K562 (cell line): ENCODE measurements around the gene ZMYM2. TPM values are rescaled to one million over a fixed set of nuclear protein-coding genes. Genes with fewer than 3 reads are reported as not detected.

Experiments used
- ARID3A ChIP-seq: IDR thresholded peaks from 2 replicates; pipeline ENCODE4 v1.6.1; 2012; ENCODE audit warnings: low read depth, low read length, improper control_type of control experiment, borderline replicate concordance
- CC2D1A ChIP-seq: fragments of 450-650 bp; IDR thresholded peaks from 2 replicates; pipeline ENCODE4 v1.6.1; 2017; ENCODE audit warnings: mild to moderate bottlenecking
- E4F1 ChIP-seq: fragments of 250-450 bp; sonication (Bioruptor Pico); IDR thresholded peaks from 2 replicates; pipeline ENCODE4 v1.5.0; 2021; ENCODE audit warnings: mild to moderate bottlenecking, borderline replicate concordance
- ELF1 ChIP-seq: fragments of 200-800 bp; sonication (Bioruptor generic); IDR thresholded peaks from 2 replicates; pipeline ENCODE4 v1.6.1; 2016; ENCODE audit warnings: missing genetic modification characterization, missing compliant biosample characterization
- IRF1 ChIP-seq: sonication (generic); formaldehyde crosslinking; IDR thresholded peaks from 2 replicates; pipeline ENCODE4 v1.8.0; 2022; ENCODE audit warnings: missing genetic modification reagents, mild to moderate bottlenecking, borderline replicate concordance
- IRF2 ChIP-seq: sonication (generic); formaldehyde crosslinking; IDR thresholded peaks from 2 replicates; pipeline ENCODE4 v1.8.1; 2022; ENCODE audit warnings: mild to moderate bottlenecking, missing genetic modification reagents
- KLF1 ChIP-seq: fragments of 450-650 bp; IDR thresholded peaks from 2 replicates; pipeline ENCODE4 v1.6.1; 2016; ENCODE audit warnings: missing genetic modification characterization, missing compliant biosample characterization
- MEIS2 ChIP-seq: fragments of 450-650 bp; IDR thresholded peaks from 2 replicates; pipeline ENCODE4 v1.6.1; 2014; ENCODE audit warnings: mild to moderate bottlenecking; ENCODE audit not compliant: partially characterized antibody
- NR3C1 ChIP-seq: sonication (generic); formaldehyde crosslinking; IDR thresholded peaks from 2 replicates; pipeline ENCODE4 v1.8.1; 2022; ENCODE audit warnings: missing genetic modification reagents
- NRF1 ChIP-seq, 2 experiments: fragments of 450-650 bp; IDR thresholded peaks in 1 of 2; conservative IDR thresholded peaks in 1 of 2; 2 replicates each; pipeline ENCODE4 v1.6.1; 2014; ENCODE audit warnings: mild to moderate bottlenecking in 2 of 2
- RBM14 ChIP-seq: fragments of 200-400 bp; formaldehyde crosslinking; IDR thresholded peaks from 2 replicates; pipeline ENCODE4 v1.6.1; 2018; ENCODE audit warnings: low read depth, mild to moderate bottlenecking, low read length, moderate library complexity, borderline replicate concordance; ENCODE audit not compliant: insufficient read depth
- SLC30A9 ChIP-seq: fragments of 250-450 bp; sonication (Bioruptor Pico); IDR thresholded peaks from 2 replicates; pipeline ENCODE4 v1.8.0; 2022; ENCODE audit warnings: mild to moderate bottlenecking, moderate library complexity
- SMARCA5 ChIP-seq: fragments of 450-650 bp; IDR thresholded peaks from 2 replicates; pipeline ENCODE4 v1.6.1; 2016
- SREBF1 ChIP-seq: fragments of 150-350 bp; IDR thresholded peaks from 2 replicates; pipeline ENCODE4 v1.6.1; 2014; ENCODE audit warnings: antibody characterized with exemption, low read depth, low read length, borderline replicate concordance
- STAG1 ChIP-seq: sonication (generic); formaldehyde crosslinking; IDR thresholded peaks from 2 replicates; pipeline ENCODE4 v1.5.0; 2020; ENCODE audit warnings: missing genetic modification reagents, borderline replicate concordance
- TCF7 ChIP-seq: sonication (generic); IDR thresholded peaks from 2 replicates; pipeline ENCODE4 v1.6.1; 2016; ENCODE audit warnings: antibody characterized with exemption, borderline replicate concordance
- TEAD1 ChIP-seq, 2 experiments: fragments of 450-650 bp in 1 of 2; sonication (generic) in 1 of 2; formaldehyde crosslinking; IDR thresholded peaks; 2 replicates each; pipeline versions ENCODE4 v1.4.0 to v1.8.0; 2020 to 2022; ENCODE audit warnings: mild to moderate bottlenecking in 2 of 2, missing genetic modification reagents in 1 of 2
- YBX1 ChIP-seq: fragments of 450-650 bp; IDR thresholded peaks from 2 replicates; pipeline ENCODE4 v1.7.1; 2016; ENCODE audit warnings: mild to moderate bottlenecking
- YY1 ChIP-seq, 3 experiments: IDR thresholded peaks; 2 replicates each; pipeline ENCODE4 v1.6.1; 2011; ENCODE audit warnings: low read length in 2 of 3, mild to moderate bottlenecking in 2 of 3, moderate library complexity in 2 of 3, borderline replicate concordance in 1 of 3, control low read depth in 1 of 3, low read depth in 1 of 3; ENCODE audit not compliant: insufficient read depth in 3 of 3, insufficient replicate concordance in 2 of 3, control insufficient read depth in 1 of 3, insufficient read length in 1 of 3; ENCODE audit errors: extremely low read depth in 1 of 3
- ZBTB1 ChIP-seq: sonication (generic); formaldehyde crosslinking; IDR thresholded peaks from 2 replicates; pipeline ENCODE4 v1.8.1; 2023; ENCODE audit warnings: missing genetic modification reagents, low read depth, mild to moderate bottlenecking, borderline replicate concordance
- ZNF239 ChIP-seq: fragments of 250-450 bp; sonication (Bioruptor Pico); IDR thresholded peaks from 2 replicates; pipeline ENCODE4 v1.4.0; 2020; ENCODE audit warnings: mild to moderate bottlenecking
- ZNF24 ChIP-seq: fragments of 450-650 bp; IDR thresholded peaks from 2 replicates; pipeline ENCODE4 v1.6.1; 2016
- ZNF263 ChIP-seq: sonication (generic); formaldehyde crosslinking; IDR thresholded peaks from 2 replicates; pipeline ENCODE4 v1.8.0; 2022; ENCODE audit warnings: mild to moderate bottlenecking, missing genetic modification reagents, borderline replicate concordance
- ZNF707 ChIP-seq: fragments of 250-450 bp; sonication (Bioruptor Pico); conservative IDR thresholded peaks from 2 replicates; pipeline ENCODE4 v1.8.0; 2022; ENCODE audit warnings: inconsistent platforms, mild to moderate bottlenecking, moderate library complexity
- polyA plus RNA-seq, 8 experiments: library from polyadenylated mRNA; depleted of rRNA in 4 of 8; stranded (reverse) in 5 of 8; unstranded in 3 of 8; fragments of >200 nt; fragmentation: Nextera tagmentation in 2 of 8; fragmentation: Illumina TruSeq in 1 of 8; extraction: Ambion mirVana in 2 of 8; extraction: Trizol in 1 of 8; gene quantifications; 2 replicates each; pipeline versions ENCODE4 v1.2.1 to v1.2.3, GENCODE V29; 2011 to 2014; ENCODE audit warnings: inconsistent platforms in 1 of 8, missing spikeins in 1 of 8
- total RNA-seq, 7 experiments: library from RNA; depleted of rRNA in 6 of 7; stranded (reverse); fragments of >200 nt in 6 of 7; fragmentation: Illumina TruSeq in 2 of 7; extraction: Trizol in 2 of 7; gene quantifications; 2 replicates each; pipeline versions ENCODE4 v1.2.1 to v1.2.3, GENCODE V29; 2011 to 2021; ENCODE audit warnings: low replicate concordance in 1 of 7

ZMYM2 gene
- total and polyA plus RNA-seq, 9 of the 15 experiments (the other 6 are each of a cell fraction or from before 2014, with no cell fraction given), result 5.0 to 48.8 (median 26.8) TPM

- no peak for TF ChIP-seq ZBTB1
- TF ChIP-seq MEIS2, result no peak
- TF ChIP-seq SLC30A9 (CRISPR knock-in tag), result no peak
- no peak for TF ChIP-seq SMARCA5
- TF ChIP-seq ZNF263 (CRISPR knock-in tag), result no peak
- no peak for TF ChIP-seq ZNF239
- TF ChIP-seq KLF1 (tag), result no peak
- no peak for TF ChIP-seq NR3C1 (CRISPR knock-in tag)
- TF ChIP-seq E4F1 (CRISPR knock-in tag), result no peak
- TF ChIP-seq IRF2 (CRISPR knock-in tag), result no peak
- TF ChIP-seq ZNF707 (CRISPR knock-in tag), result no peak
- TF ChIP-seq IRF1 (CRISPR knock-in tag), result no peak
- no peak for TF ChIP-seq YBX1
- TF ChIP-seq ZNF24, result no peak
- TF ChIP-seq SREBF1, result no peak
- peak; percentile 53 to 54; a peak in 3 of 4 replicates for TF ChIP-seq NRF1 (conservative IDR thresholded peaks at IDR 0.05 in 1 of 2, IDR thresholded peaks at IDR 0.05 in 1 of 2)
- no peak for TF ChIP-seq CC2D1A
- peak; percentile 57 to 90 (median 80) for TF ChIP-seq YY1 (IDR thresholded peaks at IDR 0.05; ENCODE audit: borderline replicate concordance in 1 of 3, control insufficient read depth in 1 of 3, extremely low read depth in 1 of 3, insufficient read depth in 3 of 3, insufficient read length in 1 of 3, insufficient replicate concordance in 2 of 3, low read depth in 1 of 3, low read length in 2 of 3)
- TF ChIP-seq RBM14, result no peak
- TF ChIP-seq TCF7, result no peak
- no peak for TF ChIP-seq ARID3A
- no peak for TF ChIP-seq TEAD1 (CRISPR knock-in tag; IDR thresholded peaks at IDR 0.05)
- no peak for TF ChIP-seq STAG1
- no peak for TF ChIP-seq ELF1 (tag)
These were observed 759 bp downstream of the ZMYM2 start (continued) for GRCh38 chr13:19959141-19959830.
